Activated T-helper 1 cell treated with anti-CD3 and anti-CD28 coated beads, Interleukin-12 subunit alpha, Interleukin-12 subunit beta, Interleukin-2, Interleukin-4 antibody, amounts not matched to agents 30 ng/mL and 10 ng/mL and 1 ng/mL, durations not matched to agents 14 hours and 24 hours and 36 hours (primary cell): ENCODE results near the gene SFMBT2. TPM values are rescaled to one million over a fixed set of nuclear protein-coding genes. Genes with fewer than 3 reads are reported as not detected.

Experiments
- DNase-seq: peaks from one replicate; pipeline ENCODE4 v3.0.0; 2021; ENCODE audit warnings: low spot score
- H3K27ac Mint-ChIP-seq: one replicate; pipeline ENCODE4 v1.8.0; 2021; ENCODE audit warnings: mild to moderate bottlenecking, mixed read lengths
- H3K27me3 Mint-ChIP-seq: one replicate; pipeline ENCODE4 v1.8.0; 2022; ENCODE audit warnings: mild to moderate bottlenecking, moderate library complexity, mixed read lengths; ENCODE audit not compliant: insufficient read depth
- H3K36me3 Mint-ChIP-seq: one replicate; pipeline ENCODE4 v1.8.0; 2021; ENCODE audit warnings: low read depth, mixed read lengths
- H3K4me1 Mint-ChIP-seq: one replicate; pipeline ENCODE4 v1.8.0; 2021; ENCODE audit warnings: low read depth, mixed read lengths
- H3K4me3 Mint-ChIP-seq: one replicate; pipeline ENCODE4 v1.8.0; 2021; ENCODE audit warnings: mild to moderate bottlenecking, moderate library complexity, mixed read lengths
- H3K9me3 Mint-ChIP-seq: one replicate; pipeline ENCODE4 v1.8.0; 2021; ENCODE audit warnings: mixed read lengths
- intact Hi-C: fragments of 100-400 bp; cut with micrococcal nuclease; formaldehyde crosslinking; loops from one replicate; pipeline ENCODE4 v1.15.1; 2024
- total RNA-seq: library from RNA; stranded (reverse); gene quantifications from 2 replicates; pipeline ENCODE4 v1.2.3, GENCODE V29; 2022

SFMBT2 gene
- total RNA-seq, 1 donor from 2014 or later, result 39.1 TPM

GRCh38 chr10:7417807-7418206, 7.0 kb upstream of the SFMBT2 start:
- DNase-seq, result no peak
- peaks cover 31% of the 10 kb centered on the region for H3K27me3 Mint-ChIP-seq
- H3K27ac Mint-ChIP-seq, result peak overlapping the region; percentile 32
- intact Hi-C loops, result loop anchor here (1.0 to 10.0 kb wide), 9 partner anchors 158 to 1001 kb away; no protein-coding TSS in a partner anchor
- peaks cover 3% of the 10 kb centered on the region for H3K36me3 Mint-ChIP-seq
- H3K4me1 Mint-ChIP-seq, result peaks cover 42% of the 10 kb centered on the region
- no peaks in the 10 kb centered on the region for H3K9me3 Mint-ChIP-seq
- peak overlapping the region; percentile 2 for H3K4me3 Mint-ChIP-seq

- peak overlapping the region; percentile 32 for H3K27ac Mint-ChIP-seq
- H3K36me3 Mint-ChIP-seq, result peaks cover 3% of the 10 kb centered on the region
- DNase-seq, result no peak
- intact Hi-C loops, result loop anchor here (1.0 to 10.0 kb wide), 9 partner anchors 157 to 1000 kb away; no protein-coding TSS in a partner anchor
- H3K9me3 Mint-ChIP-seq, result no peaks in the 10 kb centered on the region
- H3K4me1 Mint-ChIP-seq, result peaks cover 46% of the 10 kb centered on the region
- no peak overlapping the region for H3K4me3 Mint-ChIP-seq
- H3K27me3 Mint-ChIP-seq, result peaks cover 37% of the 10 kb centered on the region
Measured at GRCh38 chr10:7417103-7417623, 6.3 kb upstream of the SFMBT2 start.

GRCh38 chr10:7414766-7415165, 3.9 kb upstream of the SFMBT2 start:
- Mint-ChIP-seq H3K27ac (no peak overlapping the region), H3K9me3 (no peaks in the 10 kb centered on the region), H3K36me3 (peaks cover 3% of the 10 kb centered on the region), H3K4me1 (peaks cover 52% of the 10 kb centered on the region), H3K4me3 (no peak overlapping the region), H3K27me3 (peaks cover 40% of the 10 kb centered on the region)
- intact Hi-C loops, result loop anchor here (5.0 to 10.0 kb wide), 4 partner anchors 273 to 832 kb away; partner anchors contain the start of gene PRKCQ
- DNase-seq, result no peak

GRCh38 chr10:7412928-7413282, 2.1 kb upstream of the SFMBT2 start:
- H3K9me3 Mint-ChIP-seq, result no peaks in the 10 kb centered on the region
- peaks cover 5% of the 10 kb centered on the region for H3K36me3 Mint-ChIP-seq

GRCh38 chr10:7412237-7412927, 1.5 kb upstream of the SFMBT2 start:
- intact Hi-C loops, result loop anchor here (5.0 to 10.0 kb wide), 2 partner anchors 368 to 830 kb away; partner anchors contain the start of gene PRKCQ
- Mint-ChIP-seq H3K4me3 (peak overlapping the region; percentile 53), H3K27me3 (peaks cover 35% of the 10 kb centered on the region), H3K27ac (peak overlapping the region; percentile 58), H3K36me3 (peaks cover 7% of the 10 kb centered on the region), H3K9me3 (no peaks in the 10 kb centered on the region), H3K4me1 (peaks cover 39% of the 10 kb centered on the region)
- DNase-seq, result no peak

More at GRCh38 chr10:7412928-7413282, 2.1 kb upstream of the SFMBT2 start:
- DNase-seq, result no peak
- Mint-ChIP-seq H3K4me3 (no peak overlapping the region), H3K4me1 (peaks cover 44% of the 10 kb centered on the region), H3K27me3 (peaks cover 35% of the 10 kb centered on the region), H3K27ac (no peak overlapping the region)
- intact Hi-C loops, result loop anchor here (5.0 to 10.0 kb wide), 2 partner anchors 368 to 831 kb away; partner anchors contain the start of gene PRKCQ

- Mint-ChIP-seq H3K27me3 (peaks cover 35% of the 10 kb centered on the region), H3K36me3 (peaks cover 7% of the 10 kb centered on the region), H3K4me1 (peaks cover 34% of the 10 kb centered on the region), H3K9me3 (no peaks in the 10 kb centered on the region), H3K27ac (no peak overlapping the region), H3K4me3 (peak overlapping the region; percentile 96)
- DNase-seq, result no peak
- intact Hi-C loops, result loop anchor here (5.0 to 10.0 kb wide), 2 partner anchors 367 to 829 kb away; partner anchors contain the start of gene PRKCQ
Measured at GRCh38 chr10:7411671-7412128, 866 bp upstream of the SFMBT2 start.

- peak; percentile 15 for DNase-seq
- peaks cover 45% of the 10 kb centered on the region for H3K4me1 Mint-ChIP-seq
- intact Hi-C loops, result loop anchor here (5.0 to 10.0 kb wide), 2 partner anchors 366 to 828 kb away; partner anchors contain the start of gene PRKCQ
- H3K9me3 Mint-ChIP-seq, result no peaks in the 10 kb centered on the region
- H3K36me3 Mint-ChIP-seq, result peaks cover 12% of the 10 kb centered on the region
- H3K27me3 Mint-ChIP-seq, result peaks cover 32% of the 10 kb centered on the region
- peak overlapping the region; percentile 96 for H3K4me3 Mint-ChIP-seq
- peak overlapping the region; percentile 96 for H3K27ac Mint-ChIP-seq
Measured at GRCh38 chr10:7410301-7410861, 453 bp downstream of the SFMBT2 start.

- Mint-ChIP-seq H3K4me3 (peak overlapping the region; percentile 96), H3K27ac (peak overlapping the region; percentile 96), H3K9me3 (no peaks in the 10 kb centered on the region), H3K27me3 (peaks cover 26% of the 10 kb centered on the region), H3K36me3 (peaks cover 18% of the 10 kb centered on the region), H3K4me1 (peaks cover 52% of the 10 kb centered on the region)
- peak; percentile 29 for DNase-seq
- intact Hi-C loops, result loop anchor here (1.0 to 10.0 kb wide), 12 partner anchors 21 to 827 kb away; partner anchors contain the start of genes ATP5F1C and PRKCQ
Measured at GRCh38 chr10:7409732-7410168, 1.1 kb downstream of the SFMBT2 start.

- Mint-ChIP-seq H3K27me3 (peaks cover 23% of the 10 kb centered on the region), H3K36me3 (peaks cover 23% of the 10 kb centered on the region), H3K4me3 (peak overlapping the region; percentile 96), H3K27ac (peak overlapping the region; percentile 96), H3K4me1 (peaks cover 57% of the 10 kb centered on the region), H3K9me3 (no peaks in the 10 kb centered on the region)
- intact Hi-C loops, result loop anchor here (1.0 to 2.0 kb wide), 10 partner anchors 20 to 488 kb away; partner anchors contain the start of gene ATP5F1C
- peak; percentile 45 for DNase-seq
Measured at GRCh38 chr10:7409045-7409731, 1.6 kb downstream of the SFMBT2 start.

GRCh38 chr10:7408291-7409044, 2.4 kb downstream of the SFMBT2 start:
- Mint-ChIP-seq H3K4me1 (peaks cover 54% of the 10 kb centered on the region), H3K27me3 (peaks cover 16% of the 10 kb centered on the region), H3K4me3 (peak overlapping the region; percentile 96)

GRCh38 chr10:7407368-7408290, 3.2 kb downstream of the SFMBT2 start:
- Mint-ChIP-seq H3K9me3 (no peaks in the 10 kb centered on the region), H3K4me1 (peaks cover 53% of the 10 kb centered on the region), H3K27ac (peak overlapping the region; percentile 79), H3K4me3 (peak overlapping the region; percentile 96), H3K36me3 (peaks cover 26% of the 10 kb centered on the region), H3K27me3 (peaks cover 11% of the 10 kb centered on the region)
- peak; percentile 25 for DNase-seq
- intact Hi-C loops, result loop anchor here (2.0 kb wide), 4 partner anchors 19 to 487 kb away; partner anchors contain the start of gene ATP5F1C

More at GRCh38 chr10:7408291-7409044, 2.4 kb downstream of the SFMBT2 start:
- no peaks in the 10 kb centered on the region for H3K9me3 Mint-ChIP-seq
- peak; percentile 46 for DNase-seq
- intact Hi-C loops, result loop anchor here (1.0 to 2.0 kb wide), 10 partner anchors 20 to 488 kb away; partner anchors contain the start of gene ATP5F1C
- H3K36me3 Mint-ChIP-seq, result peaks cover 22% of the 10 kb centered on the region
- peak overlapping the region; percentile 96 for H3K27ac Mint-ChIP-seq
